GM04504 (cell line): Measurements from ENCODE around the gene TMEM141.
"Not testable (repeated sequence)": the region's sequence is repeated elsewhere in the genome, so short reads cannot be mapped to it uniquely, and the experiment has no call there.

Experiments used
- DNase-seq: peaks from one replicate; pipeline ENCODE4 v3.0.0-alpha.2; 2012; ENCODE audit warnings: low read depth

TMEM141 gene

GRCh38 chr9:136773386-136774044 lies 17.6 kb upstream of the TMEM141 start:
- no peak for DNase-seq

DNA sequence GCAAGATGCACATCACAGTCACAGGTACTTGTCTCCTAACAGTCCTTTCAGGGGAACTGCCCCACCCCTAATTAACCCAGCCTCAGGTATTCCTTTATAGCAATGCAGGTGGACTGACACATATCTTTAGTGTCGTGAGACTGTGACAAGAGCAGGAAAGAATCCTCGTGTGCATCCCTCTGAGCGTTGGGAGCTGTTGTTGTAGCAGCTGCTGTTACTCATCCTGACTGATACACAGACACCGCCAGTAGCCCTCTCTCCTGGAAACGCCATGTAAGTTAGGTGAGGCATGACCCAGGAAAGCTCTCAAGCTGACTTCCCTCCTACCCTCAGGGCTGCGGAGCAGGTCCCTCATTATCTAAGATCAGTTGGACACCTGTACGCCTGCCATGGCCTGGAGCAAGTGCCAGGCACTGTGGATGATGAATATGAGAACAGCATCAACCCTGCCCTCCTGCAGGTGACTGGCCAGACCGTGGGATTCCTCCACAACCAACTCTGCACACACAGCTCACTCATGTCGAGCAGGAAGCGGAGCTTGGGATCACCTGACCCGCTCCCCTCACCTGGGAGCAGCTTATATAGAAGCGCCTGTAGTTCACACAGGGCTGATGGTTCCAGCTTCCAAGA lies 16.6 kb upstream of the TMEM141 start:
- no peak for DNase-seq

- DNase-seq: no peak
Observed at GRCh38 chr9:136775191-136775590, 16.0 kb upstream of the TMEM141 start.

GRCh38 chr9:136776947-136777346 lies 14.2 kb upstream of the TMEM141 start:
- DNase-seq: no peak

DNA sequence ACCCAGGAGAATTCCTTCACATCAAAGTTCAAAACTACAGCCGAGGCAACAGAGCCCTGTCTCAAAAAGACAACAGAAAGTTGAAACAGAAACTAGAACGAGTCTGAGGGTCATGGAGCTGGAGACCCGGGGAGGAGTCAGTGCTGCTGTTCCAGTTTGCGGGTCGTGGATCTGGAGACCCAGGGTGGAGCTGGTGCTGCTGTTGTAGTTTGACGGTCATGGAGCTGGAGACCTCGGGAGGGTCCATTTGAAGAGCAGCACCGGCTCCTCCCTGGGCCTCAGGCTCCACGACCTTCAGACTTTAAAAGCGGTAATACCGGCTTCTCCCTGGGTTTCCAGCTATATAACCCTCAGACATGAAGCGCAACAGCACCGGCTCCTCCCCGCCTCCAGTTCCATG lies 13.8 kb upstream of the TMEM141 start:
- no peak for DNase-seq

GRCh38 chr9:136779808-136780207 lies 11.3 kb upstream of the TMEM141 start:
- no peak for DNase-seq

DNA sequence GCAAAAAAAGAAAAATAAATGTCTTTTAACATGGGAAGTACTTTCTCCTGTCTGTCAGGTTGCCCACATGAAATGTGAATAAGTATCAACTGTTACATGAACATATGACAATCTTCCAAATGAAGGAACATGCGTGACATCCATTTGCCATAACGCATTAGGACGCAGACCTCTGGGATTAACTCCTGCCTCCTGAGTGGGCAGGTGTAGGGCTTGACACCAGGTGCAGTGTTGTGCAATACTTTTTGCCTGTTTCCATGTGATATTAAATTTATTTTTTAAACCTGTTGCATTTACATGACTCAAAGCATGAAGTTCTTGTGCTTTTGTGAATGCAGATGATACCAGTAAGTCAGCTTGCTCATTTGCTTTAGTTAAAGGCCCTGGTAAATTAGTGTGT lies 8.7 kb upstream of the TMEM141 start:
- no peak for DNase-seq

GRCh38 chr9:136784249-136784996 lies 6.7 kb upstream of the TMEM141 start:
- DNase-seq: no peak

DNA sequence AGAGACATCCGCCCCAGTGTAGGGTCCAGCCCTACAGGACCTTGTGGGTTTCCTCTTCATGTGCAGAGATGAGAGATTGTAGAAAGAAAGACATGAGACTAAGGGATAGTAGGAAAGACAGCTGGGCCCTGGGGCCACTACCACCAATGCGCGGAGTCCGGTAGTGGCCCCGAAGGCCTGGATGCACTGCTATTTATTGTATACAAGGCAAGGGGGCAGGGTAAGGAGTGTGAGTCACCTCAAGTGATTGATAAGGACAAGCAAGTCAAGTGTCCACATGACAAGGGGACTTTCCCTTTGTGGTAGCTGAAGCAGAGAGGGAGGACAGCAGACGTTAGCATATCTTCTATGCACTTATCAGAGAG lies 6.2 kb upstream of the TMEM141 start:
- no peak for DNase-seq

- DNase-seq: not testable (repeated sequence)
Observed at GRCh38 chr9:136785565-136786355, 5.4 kb upstream of the TMEM141 start.

DNA sequence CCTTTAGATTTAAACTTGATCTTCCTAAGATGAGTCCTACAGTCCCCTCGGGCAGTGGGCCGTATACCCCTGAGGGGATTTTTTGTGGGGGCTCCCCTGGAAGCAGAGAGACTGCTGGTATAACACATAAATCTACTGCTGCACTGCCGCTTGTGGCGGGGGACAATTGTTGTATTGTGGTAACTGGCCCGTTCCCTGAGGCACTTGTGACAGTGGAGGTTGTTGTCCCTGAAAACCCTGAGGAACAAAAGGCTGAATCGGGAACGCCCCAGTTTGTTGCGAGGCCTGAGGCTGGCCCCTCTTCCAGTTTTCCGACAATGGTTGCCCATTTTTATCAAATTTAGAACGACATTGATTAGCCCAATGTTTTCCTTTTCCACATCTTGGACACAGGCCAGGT lies 4.7 kb upstream of the TMEM141 start:
- DNase-seq: no peak

DNA sequence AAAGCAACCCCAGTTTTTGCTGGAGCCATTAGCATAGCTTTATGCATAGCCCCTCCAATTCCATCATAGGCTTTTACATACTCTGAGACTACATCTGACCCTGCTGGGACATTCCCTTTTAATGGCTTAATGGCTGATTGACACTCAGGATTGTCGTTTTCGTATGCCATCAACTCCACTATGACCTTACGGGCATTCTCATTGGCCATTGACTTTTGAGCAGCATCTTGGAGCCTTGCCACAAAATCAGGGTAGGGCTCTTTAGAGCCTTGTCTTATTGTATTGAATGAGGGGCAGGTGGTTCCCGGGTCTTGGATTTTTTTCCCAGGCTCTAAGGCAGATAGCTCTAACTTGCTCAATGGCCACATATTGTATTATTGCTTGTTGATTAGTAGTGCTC lies 4.2 kb upstream of the TMEM141 start:
- not testable (repeated sequence) for DNase-seq

DNA sequence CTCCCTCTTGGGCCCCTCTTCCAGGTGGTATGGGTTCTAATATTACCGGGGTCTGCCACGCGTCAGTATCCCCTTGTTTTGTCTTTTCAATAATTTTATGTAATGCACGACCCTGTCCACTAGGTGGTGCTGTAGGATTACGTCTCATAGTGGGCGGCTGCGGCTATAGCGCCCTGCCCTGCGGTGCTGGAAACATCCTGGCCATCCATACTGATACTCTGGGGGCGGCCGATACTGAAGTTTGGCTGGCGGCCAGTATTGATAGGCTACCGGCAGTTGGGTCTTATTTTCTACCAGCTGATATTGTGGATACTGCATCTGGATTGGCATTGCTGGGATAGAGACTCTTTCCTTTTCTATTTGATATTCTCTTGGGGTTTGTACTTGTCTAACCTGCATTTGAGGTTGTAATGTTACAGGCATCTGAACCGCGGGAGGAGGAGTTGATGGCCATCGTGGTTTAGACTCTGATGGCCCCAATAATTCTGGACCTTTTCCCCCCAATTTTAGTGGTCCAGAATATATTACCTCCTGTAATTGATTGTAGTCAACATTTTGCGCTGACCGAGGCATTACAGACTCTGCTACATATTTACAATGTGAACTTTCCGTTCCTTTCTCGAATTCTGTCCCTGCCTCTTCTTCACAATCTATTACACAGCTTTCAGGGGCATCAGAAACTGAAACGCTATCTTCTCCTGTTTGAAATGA lies 3.3 kb upstream of the TMEM141 start:
- DNase-seq: no peak

GRCh38 chr9:136788644-136789522 lies 2.3 kb upstream of the TMEM141 start:
- DNase-seq: not testable (repeated sequence)

DNA sequence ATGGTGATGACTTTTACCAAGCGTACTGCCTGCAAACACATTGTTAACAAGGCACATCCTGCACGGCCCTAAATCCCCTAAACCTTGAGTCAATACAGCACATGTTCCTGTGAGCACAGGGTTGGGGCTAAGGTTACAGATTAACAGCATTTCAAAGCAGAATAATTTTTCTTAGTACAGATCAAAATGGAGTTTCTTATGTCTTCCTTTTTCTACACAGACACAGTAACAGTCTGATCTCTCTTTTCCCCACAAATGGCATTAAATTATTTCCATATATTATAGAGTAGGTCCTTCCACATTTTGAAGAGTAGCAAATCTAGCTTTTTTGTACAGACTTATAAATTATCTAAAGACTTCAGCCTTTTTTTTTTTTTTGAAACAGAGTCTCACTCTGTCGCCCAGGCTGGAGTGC lies 1.6 kb upstream of the TMEM141 start:
- DNase-seq: no peak

- DNase-seq: no peak
Observed at GRCh38 chr9:136791516-136792276, 552 bp downstream of the TMEM141 start.

DNA sequence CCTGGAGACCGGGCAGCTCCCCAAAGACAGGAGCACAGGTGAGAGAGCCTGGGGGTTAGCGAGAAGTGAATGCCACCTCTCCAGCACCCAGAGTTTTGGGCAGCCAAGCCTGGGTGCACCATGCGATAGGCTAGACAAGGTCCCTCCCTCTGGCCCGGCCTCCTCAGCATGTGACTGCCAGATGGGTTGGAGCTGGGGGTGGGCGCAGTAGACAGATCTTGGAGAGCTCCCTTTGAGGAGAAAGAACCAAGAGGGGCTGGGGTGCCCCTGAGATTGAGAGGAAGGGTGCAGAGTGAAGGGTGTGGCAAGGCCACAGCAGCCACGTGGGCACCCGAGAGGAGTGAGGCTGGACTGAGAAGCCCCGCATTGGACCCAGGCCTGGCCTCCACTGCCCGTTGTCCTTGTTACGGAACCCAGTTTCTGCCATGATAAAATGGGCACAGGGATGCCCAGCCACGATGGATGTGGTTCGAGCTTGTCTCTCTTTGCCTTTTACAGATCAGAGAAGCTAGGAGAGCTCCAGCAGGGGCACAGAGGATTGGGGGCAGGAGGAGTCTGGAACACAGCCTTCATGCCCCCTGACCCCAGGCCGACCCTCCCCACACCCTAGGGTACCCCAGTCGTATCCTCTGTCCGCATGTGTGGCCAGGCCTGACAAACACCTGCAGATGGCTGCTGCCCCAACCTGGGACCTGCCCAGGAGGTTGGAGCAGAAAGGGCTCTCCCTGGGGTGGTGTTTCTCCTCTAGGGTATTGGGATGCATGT lies 1.4 kb downstream of the TMEM141 start:
- no peak for DNase-seq

GRCh38 chr9:136793086-136793946 lies 2.2 kb downstream of the TMEM141 start:
- DNase-seq: no peak
